Activated CD4-positive, alpha-beta T cell treated with anti-CD3 and anti-CD28 coated beads for 1 hour (primary cell): ENCODE data around the gene DPP4.

Experiments used
- DNase-seq: peaks from one replicate; pipeline ENCODE4 v3.0.0-alpha.2; 2020

The DPP4 gene

DNA sequence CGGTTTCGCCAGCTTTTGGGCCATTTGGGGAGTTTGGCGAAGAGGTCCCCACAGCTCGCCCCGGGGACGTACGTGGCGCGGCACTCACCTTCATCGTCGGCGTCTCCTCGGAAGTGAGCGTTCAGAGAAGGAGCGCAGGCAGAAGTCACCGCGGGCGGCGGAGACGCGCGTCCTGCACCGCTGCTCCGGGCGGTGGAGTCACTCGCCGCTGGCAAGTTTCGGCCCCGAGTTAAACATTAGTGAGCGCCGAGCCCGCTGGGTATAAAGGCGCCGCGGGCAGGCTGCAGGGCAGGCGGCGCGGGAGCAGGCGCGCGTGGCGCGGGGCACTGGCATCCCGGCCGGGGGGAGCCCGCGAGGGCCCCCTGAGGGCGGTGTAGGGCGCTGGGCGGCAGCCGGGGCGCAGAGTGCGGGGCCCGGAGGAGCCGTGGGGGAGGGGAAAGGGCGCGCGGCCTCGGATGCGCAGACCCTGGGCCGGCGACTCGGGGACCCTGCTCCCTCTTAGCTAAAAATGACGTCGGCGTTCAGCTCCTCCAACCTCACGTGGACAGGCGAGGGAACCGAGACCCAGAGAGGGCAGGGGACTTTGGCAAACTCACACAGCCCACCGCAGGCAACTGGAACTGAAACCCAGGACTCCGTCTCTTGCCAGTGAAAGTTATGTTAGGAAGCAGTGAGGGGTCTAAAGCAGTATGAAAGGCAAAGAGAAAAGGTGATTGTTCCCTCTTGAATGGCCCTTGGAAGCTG, at the start of gene DPP4:
TSS of gene DPP4 (minus strand) at position 328 of the 744 bp plus-strand sequence. CDS start at position 94, 234 bp downstream.
- DNase-seq, result peak; percentile 33

DNA sequence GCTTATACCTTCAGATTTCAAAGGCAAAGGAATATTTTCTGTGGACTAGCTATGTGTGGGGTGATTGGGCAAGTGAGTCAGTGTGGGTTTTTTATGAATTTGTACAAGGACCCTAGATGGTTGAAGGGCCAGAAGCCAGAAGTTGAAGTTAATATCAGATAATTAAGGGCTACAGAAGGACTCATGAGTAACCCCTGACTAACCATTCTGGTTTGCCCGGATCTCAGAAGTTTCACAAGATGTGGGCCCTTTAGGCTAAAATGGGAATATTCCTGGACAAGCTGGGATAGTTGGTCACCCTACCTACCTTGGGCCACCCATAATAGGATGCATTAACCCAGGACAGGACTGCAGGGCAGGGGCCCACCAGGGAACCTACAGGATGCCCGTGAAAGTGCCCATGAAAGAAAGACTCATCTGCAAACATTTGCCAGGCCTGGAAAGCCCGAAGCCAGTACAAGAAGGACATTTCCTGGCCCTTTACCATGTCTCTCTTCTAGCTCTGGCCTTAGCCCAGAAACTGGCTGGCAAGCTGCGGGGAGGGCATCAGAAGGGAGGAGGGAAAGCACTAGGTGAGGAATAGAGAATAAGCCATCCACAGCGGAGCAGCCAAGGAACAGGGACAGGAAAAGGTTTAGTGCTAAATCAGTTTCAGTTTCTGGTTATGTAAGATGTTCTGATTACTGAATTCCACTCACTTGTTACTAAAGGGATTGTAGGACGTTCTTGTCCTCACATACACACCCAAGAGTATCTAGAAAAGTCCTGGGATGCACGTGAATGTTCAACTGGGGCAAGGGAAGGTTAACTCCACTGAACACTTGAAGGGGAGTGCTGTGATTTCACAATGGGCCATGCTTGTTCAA, 44.4 kb upstream of the DPP4 start:
- no peak for DNase-seq

DNA sequence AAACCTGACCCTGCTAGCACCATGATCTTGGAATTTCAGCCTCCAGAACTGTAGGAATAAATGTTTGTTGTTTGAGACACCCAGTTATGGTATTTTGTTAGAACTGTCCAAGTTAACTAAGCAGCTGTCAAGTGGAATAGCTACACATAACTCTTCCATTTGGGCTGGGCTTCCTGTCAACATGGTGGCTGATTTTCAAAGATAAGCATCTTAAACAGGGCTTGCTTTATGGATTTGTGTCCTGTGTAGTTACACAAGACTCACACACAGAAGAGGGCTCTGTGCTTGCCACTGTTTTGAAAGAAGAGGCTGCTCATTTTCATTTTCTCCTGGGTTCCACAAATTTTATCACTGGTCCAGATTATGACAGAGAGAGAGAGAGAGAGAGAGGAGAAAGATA, 42.3 kb upstream of the DPP4 start:
- DNase-seq, result no peak

DNA sequence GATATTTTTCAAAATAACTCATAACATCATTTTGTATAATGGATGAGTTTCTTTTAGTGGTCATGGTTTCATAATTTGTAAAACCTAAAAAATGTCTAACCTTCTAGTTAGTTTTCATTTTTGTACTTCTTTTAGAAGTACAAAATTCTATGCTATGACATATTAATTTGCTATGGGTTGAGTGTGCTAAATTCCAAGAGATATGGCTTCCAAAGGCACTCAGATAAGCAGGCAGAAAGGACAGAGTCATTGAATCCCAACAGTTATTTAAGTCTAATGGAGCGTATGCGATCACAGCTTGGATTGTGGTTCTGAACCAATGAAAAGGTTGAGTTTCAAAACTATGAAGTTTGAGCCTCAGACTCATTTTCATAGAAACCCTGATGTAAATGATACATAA, 41.1 kb upstream of the DPP4 start:
- DNase-seq, result no peak

DNA sequence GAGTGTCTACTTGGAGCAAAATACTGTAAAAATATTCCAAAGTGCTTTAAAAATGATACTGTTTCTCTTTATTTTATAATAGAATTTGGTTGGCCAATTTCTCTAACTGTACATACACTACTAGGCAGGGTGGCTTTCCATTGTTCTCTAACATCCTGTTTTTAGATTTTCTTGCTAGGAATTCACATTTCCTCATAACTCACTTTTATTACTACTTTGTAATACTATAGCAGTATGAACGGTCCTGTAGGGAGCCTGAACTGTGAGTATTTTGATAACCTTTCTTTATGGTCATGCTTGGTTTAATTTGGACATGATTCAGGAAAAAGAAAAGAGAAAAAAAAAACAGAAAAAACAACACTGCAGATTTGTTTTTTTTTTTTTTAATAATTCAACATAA, 40.3 kb upstream of the DPP4 start:
- DNase-seq, result no peak

DNA sequence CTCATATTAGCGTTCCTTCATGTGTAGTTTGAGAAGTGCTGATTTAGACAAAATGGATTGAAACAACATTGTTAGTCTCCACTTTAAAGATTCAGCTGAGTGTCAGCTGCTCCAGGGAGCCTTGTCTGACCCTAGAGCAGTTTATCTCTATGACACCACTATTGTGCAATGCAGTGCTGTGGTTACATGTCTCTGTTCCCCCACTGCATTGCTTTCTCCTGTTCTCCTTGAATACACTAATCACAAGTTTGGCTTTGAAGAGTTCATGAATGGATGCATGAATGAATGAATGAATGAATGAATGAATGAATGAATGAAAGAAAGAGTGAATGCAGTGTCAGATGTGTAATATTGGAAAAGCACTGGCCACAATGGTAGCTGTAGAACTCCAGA, 39.8 kb upstream of the DPP4 start:
- no peak for DNase-seq

DNA sequence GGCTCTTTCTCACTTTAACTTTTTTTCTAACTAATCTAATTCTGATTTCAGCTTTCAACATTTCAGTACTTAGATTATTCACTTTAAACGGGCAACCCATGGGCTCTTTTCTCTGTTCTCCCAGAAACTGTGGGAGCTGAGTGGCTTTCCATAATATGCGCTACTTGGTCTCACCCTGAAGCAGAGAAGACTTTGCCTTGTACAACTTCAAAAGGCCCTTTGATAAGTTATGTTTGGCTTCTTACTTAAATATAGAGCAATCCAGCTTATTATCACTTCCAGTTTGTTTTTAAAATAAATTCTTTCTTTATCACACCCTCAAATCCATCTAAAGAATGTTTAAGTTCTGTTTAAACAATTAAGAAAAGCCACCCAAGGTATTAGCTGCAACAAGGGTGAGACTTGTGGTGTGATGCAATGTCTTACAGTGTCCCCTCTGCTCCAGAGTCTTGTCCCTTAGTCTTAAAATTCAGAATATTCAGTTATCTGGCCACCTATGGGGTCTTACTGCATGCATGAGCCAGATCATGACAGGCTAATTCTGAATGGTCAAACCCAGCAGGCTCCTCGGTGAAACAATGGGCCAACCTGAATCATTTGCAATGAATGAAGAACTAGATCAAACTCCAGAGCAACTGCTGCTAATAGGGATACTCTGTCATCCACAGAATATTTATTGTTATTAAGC, 39.2 kb upstream of the DPP4 start:
- DNase-seq, result no peak

DNA sequence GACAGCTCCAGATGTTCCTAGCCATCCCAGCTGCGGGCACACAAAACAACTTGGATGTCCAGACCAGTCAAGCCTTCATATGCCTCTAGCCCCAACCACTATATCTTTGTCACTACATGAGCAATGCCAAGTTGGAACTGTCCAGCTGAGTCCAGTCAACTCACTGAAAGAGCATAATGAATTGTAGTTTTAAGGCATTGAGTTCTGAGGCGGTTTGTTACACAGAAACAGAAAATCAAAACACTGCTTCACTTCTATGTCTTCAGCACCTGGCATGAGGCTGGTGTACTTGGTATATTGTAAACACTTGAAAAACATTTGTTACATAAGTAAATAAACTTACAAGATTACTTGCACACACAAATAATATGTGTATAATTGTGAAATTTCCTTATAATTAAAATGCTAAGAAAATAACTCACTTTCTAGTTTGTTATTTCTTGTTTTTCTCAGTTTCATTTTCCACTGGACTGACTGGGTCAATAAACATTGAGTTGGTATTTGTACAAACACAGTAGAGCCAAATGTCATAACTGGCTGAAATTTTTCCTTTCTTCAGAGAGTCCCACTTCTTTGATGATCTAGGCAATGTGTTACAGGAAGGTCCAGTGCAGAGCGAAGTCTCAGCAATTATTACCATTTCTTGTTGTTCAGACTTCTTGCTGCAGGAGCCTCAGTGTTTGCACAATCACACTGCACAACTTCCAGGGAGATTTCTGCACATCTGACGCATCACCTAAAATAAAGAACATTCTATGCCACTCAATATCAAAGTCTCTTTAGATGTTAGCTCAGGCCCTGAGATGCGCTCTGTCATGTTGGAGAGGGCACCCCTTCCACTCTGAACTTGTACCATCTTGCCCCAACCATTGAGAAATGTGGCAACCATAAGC, 38.2 kb upstream of the DPP4 start:
- DNase-seq, result no peak

DNA sequence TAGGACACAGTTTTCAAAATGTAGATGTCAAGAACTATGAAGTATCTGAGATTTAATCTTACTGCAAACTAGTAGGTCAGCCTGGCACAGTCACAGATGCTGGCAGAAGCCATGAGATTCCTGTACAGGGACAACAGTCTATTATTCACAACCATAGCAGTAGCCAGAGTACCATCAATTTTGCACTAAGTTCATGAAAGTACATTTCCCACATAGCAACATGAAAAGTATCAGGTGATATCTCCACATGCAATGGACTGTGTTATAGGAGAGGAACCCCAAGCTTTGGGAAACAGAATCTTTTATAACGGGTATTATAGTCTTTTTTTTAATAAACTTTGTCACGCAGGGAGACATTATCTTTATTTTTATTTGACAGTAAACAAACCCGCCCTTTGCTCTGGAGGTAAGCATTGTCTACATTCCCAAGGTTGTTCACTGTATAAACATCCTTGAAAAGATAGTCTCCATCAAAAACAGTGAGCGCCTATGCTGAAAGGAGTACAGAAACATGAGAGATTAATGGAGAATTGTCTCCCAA, 33.4 kb upstream of the DPP4 start:
- DNase-seq, result no peak

DNA sequence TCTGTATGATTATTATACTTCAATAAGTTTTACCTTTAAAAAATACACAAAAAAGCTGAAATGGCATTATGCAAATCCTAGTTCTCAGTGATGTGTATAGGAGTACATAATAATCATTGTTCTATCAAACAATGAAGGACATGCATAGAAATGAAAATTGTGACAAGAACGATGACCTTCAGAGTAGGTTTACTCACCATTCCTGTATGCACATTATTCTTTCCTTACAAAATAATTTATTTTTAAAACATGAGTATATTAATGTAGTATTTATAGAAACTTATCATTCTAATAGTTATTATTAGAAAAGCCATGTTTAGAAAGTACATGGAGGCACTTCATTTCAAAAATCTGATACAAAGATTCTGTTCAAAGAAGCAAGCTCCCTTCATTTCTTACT, 32.7 kb upstream of the DPP4 start:
- DNase-seq, result no peak

DNA sequence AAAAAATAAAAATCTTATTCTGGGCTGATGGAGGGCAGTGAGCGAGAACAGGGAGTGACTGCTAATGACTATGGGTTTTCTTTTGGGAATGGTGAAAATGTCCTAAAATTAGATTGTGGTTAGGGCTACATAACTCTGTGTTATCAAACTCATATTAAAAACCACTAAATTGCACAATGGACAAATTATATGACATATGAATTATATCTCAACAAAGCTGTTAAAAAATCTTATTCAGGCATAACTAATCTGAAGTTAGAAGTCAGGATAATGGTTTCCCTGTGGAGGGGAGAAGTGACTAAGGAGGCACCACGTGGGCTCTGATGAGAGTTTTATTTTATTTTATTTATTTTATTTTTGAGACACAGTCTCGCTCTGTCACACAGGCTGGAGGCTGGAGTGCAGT, 32.1 kb upstream of the DPP4 start:
- DNase-seq, result no peak

DNA sequence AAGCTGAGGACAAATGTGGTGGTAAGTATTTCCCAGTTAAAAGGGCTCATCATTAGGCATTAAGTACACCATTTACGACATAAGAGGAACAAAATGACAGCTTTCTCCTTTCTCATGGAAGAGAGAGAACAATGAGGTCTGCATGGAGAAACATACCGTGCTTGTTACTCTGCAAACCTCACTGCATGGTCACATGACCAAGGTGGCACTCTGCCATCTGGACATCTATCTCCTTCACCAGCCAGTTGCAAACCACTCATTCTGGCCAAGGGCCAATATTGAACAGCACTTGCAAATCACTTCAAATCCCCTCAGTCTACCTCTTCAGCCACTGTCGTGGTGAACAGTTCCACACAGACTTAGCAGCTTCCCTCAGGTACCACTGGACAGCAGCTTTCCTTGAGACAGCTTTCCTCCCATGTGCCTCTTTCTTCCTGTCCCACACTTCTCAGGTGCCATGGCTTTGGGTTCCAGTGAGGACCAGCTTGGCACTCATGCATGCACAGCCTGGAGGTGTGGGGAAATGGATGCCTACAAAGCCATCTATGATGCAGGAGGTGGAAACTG, 29.5 kb upstream of the DPP4 start:
- no peak for DNase-seq

DNA sequence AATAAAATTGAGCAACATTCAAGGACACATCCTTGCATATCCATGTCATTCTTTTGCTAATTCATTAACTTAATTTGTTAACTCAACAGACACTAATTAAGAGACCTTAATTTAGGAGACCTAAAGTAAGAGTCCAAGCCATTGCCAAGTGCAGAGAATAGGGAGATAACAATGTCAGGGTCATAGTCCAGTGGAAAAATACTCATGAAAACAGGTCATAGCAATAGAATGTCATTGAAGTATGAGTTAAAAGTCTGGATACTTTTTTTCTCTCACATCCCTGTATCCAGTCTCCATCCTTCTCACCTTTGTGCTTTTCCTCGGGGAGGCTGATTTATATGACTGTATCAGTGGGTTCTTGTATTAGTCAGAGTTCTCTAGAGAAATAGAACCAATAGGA, 26.6 kb upstream of the DPP4 start:
- DNase-seq, result no peak

DNA sequence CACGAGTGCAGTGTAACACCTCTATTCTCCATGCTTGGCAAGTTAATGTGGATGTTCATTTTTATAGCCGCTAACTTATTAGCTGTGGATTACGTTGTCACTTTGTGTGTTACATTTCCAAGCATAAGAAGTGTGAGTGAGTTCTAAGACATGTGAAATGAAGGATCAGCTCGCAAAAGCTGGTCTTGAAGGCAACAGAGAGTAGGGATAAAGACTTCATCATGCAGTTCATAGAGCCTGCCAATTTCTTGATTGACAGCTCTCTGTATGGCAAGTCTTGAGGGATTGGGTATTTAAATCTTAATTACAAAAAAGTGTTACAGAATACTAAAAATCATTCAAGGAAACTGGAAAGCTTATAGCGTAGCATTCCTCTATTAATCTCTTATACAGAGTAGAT, 25.8 kb upstream of the DPP4 start:
- no peak for DNase-seq

DNA sequence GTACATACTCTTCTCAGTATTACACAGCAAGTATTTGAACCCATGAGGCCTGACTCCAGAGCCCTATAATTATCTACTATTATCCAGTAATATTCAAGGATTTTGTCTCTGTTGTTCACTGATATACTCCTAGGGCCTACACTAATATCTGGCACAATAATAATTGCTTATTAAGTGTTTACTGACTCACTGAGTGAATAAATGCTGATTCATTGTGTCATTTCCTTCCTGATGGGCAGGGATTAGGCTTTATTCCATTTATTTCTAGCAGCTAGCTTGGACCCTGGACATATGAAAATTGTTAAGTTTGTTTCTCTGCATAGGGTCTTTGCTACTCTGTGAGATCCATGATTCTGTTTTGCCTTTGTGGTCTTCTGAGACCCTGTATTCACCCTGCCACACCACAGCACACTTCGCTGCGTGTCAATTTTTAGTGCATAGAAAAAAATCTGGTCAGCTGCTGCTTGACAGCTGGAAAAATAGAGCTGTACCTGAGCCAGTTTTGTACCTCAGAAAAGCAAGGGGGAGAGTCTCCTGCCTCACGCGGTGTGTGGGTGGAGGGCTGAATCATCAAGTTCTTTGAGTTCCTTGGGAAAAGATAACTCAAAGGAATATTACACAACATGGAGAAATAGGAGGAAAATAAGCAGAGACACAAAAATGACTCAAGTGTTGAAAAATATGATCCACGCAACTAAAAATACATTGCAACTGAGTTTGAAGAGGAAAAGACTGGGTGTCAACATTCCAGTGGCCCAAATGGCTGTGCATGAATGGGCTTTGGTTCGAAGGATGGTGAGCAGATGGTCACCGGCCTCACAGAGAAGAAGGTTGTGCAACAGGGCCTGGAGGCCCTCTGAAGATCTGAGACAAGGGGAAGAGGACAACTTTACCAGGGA, 18.9 kb upstream of the DPP4 start:
- no peak for DNase-seq

DNA sequence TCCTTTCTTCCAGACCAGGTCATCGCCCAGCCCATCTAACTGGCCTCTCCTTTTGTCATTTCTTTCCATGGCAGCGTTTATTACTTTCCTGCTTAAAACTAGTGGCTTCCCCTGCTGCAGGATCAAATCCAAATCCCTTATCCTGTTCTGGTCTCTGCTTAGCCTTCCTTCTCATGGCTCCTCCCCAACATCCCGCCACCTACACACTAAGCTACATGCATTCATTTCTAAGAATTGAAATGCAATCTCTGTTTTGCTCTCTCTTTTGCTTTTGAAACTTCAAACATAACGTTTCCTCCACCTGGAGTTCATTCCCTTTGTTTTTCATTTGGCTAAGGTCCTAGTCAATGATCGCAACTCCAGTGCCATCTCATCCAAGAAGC, 18.0 kb upstream of the DPP4 start:
- DNase-seq, result no peak

DNA sequence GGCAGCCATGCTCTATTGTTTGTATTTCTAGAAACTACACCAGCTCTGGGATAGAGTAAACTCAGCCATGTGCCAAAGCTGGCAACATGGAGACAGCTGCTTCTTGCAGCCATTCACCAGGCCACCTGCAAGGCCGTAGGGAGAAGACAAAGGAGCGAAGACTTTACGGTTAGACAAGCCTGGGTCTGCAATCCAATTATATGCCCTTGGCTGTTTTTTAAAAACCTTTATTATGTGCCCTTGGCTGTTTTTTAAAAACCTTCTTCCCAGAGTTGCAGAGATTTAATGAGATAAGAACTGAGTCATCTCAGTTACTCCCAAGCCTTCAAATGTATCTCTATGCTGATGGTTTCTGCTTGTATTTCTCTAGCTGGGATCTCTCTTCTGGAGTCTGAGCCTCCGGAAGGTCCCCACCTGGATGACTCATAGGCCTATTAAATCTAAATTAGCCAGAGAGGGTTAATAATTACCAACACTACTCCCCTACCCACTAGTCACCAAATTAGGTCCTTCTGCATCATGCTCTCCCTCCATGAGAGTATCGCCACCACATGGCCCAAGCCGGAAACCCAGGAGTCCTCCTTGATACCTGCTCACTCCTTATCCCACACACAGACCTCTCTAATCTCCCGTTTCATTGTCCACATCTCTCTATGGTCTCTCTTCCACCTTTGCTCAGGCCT, 17.5 kb upstream of the DPP4 start:
- no peak for DNase-seq

DNA sequence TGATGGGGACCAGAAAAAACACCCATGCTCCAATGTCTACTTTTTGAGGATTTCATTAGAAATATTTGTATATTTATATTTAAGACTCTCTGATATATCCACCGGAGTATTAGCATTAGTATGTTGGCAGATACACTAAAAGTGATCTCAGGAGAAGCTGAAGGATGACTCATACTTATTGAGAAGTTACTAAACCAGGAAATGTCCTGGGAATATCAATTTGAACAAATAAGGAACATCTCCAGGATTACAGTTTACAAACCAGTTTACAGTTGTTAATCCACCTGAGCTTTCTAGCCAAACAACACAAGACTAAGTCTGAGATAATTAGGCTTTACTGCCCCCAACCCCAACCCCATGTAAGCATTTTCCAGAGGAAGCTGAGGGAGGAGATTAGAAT, 16.1 kb upstream of the DPP4 start:
- DNase-seq, result no peak

DNA sequence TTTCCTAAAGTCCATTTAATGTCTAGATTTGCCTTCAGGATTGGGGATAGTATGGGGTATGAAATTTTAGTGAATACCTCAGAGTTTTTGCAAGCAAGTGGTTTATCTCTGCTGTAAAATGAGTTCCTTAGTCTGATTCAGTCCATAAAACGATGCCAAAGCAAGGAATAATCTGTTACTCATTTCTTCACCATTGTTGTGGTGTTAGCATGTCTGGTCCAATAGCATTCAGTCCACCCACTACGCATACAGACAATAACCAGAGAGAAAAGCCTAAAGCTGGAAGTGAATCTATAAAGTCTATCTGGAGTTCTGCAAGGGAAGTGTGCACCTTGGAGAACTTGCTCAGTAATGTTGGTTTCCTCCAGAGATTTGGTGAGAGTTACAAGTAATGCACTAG, 12.9 kb upstream of the DPP4 start:
- DNase-seq, result no peak

DNA sequence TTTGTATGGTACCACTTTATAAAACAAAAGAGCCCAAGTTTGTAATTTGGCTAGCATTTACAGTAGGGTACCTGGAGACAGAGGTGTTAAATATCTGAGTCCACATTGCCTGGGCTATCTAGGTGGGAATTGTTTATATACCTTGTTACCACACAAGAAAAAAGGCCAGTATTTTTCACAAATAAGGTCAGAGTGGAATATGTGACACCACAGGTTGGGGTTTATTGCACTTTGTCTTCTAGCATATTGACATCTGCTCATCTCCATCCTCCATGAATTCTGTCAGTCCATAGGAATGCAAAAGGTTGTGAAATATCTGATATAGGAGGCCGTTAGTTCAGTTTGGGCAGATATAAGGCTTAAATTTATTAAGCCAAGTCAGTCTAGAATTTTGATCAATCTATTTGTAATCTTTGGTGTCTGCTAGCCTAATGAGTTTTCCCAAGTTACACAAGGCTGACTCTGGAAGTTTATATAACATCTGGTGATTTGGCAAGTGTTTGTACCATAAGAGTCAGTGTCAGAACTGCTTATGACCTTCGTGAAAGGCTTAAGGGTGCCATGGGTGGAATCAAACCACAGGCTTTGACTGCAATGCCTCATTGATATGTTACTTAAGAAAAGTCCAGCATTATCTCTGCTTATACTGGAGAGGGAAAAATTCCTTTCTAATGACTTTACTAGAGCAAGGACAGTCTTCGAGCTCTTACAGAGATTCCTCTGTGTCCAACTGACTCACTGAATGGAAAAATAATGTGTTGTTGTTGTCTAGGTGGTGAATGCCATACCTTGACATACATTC, 11.3 kb upstream of the DPP4 start:
- DNase-seq, result no peak
